HEK293T (cell line): ENCODE data around the gene VAV3.

Experiments
- ARNT ChIP-seq: fragments of 450-650 bp; IDR thresholded peaks from 2 replicates; pipeline ENCODE4 v1.6.1; 2017; ENCODE audit warnings: mild to moderate bottlenecking
- BHLHE40 ChIP-seq: fragments of 450-650 bp; IDR thresholded peaks from 2 replicates; pipeline ENCODE4 v1.6.1; 2016; ENCODE audit warnings: mild to moderate bottlenecking, moderate library complexity, borderline replicate concordance
- CTBP1 ChIP-seq: fragments of 450-650 bp; IDR thresholded peaks from 2 replicates; pipeline ENCODE4 v1.6.1; 2016; ENCODE audit warnings: borderline replicate concordance
- ELF4 ChIP-seq: fragments of 450-650 bp; IDR thresholded peaks from 2 replicates; pipeline ENCODE4 v1.6.1; 2017; ENCODE audit warnings: antibody characterized with exemption
- FOXK2 ChIP-seq: fragments of 450-650 bp; IDR thresholded peaks from 2 replicates; pipeline ENCODE4 v1.6.1; 2016; ENCODE audit warnings: mild to moderate bottlenecking
- FOXM1 ChIP-seq: fragments of 450-650 bp; IDR thresholded peaks from 2 replicates; pipeline ENCODE4 v1.6.1; 2017; ENCODE audit warnings: mild to moderate bottlenecking, borderline replicate concordance
- L3MBTL2 ChIP-seq: fragments of 450-650 bp; conservative IDR thresholded peaks from 2 replicates; pipeline ENCODE4 v1.6.1; 2016; ENCODE audit warnings: mild to moderate bottlenecking
- LEF1 ChIP-seq: fragments of 450-650 bp; IDR thresholded peaks from 2 replicates; pipeline ENCODE4 v1.6.1; 2017; ENCODE audit warnings: mild to moderate bottlenecking, borderline replicate concordance
- NFRKB ChIP-seq: fragments of 450-650 bp; IDR thresholded peaks from 2 replicates; pipeline ENCODE4 v1.6.1; 2016; ENCODE audit warnings: mild to moderate bottlenecking, moderate library complexity
- PKNOX1 ChIP-seq: fragments of 450-650 bp; IDR thresholded peaks from 2 replicates; pipeline ENCODE4 v1.6.1; 2016
- SP1 ChIP-seq: fragments of 450-650 bp; IDR thresholded peaks from 2 replicates; pipeline ENCODE4 v1.6.1; 2017

- TF ChIP-seq SP1 (no peak), NFRKB (no peak), PKNOX1 (no peak), ELF4 (no peak), FOXM1 (no peak), BHLHE40 (no peak), ARNT (no peak), LEF1 (no peak), L3MBTL2 (no peak), FOXK2 (no peak), CTBP1 (no peak)
Measured at GRCh38 chr1:107683683-107684082, 281.3 kb downstream of the VAV3 start.
